ENCODE measurements around the gene ULK1.
"Not testable (repeated sequence)": the region's sequence is repeated elsewhere in the genome, so short reads cannot be mapped to it uniquely, and the experiment has no call there.

Gene ULK1

DNA sequence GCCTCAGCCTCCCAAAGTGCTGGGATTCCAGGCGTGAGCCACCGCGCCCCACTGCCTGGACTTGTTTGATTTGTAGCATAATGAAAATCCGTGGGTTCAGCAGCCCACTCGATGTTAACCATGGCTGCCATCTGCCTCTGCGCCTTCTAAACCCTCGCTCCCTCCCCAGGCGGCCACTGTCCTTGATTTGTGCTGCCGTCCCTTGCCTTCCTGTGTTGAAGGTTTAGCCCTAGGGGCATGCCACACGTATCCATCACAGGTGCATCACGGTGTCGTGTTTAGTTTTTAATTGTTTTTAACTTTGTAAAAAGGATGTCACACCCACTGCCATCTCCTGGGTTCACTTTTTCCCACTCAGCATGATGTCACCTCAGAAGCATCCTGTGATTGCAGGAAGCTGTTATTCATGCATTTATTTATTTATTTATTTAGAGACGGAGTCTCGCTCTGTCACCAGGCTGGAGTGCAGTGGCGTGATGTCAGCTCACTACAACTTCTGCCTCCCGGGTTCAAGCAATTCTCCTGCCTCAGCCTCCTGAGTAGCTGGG is 24.5 kb upstream of the ULK1 start:
- no peaks in the 10 kb centered on the region for H3K36me3 ChIP-seq
- H4K20me1 ChIP-seq: no peaks in the 10 kb centered on the region
- H3K9me3 ChIP-seq: peaks cover 25% of the 10 kb centered on the region
- no peak overlapping the region for H3K4me2 ChIP-seq
- H3K27ac ChIP-seq: no peak overlapping the region
- H3K27me3 ChIP-seq: no peaks in the 10 kb centered on the region
- H3K4me3 ChIP-seq: no peak overlapping the region
- no peak overlapping the region for H3K9ac ChIP-seq
- H3K4me1 ChIP-seq: no peaks in the 10 kb centered on the region
- no peak for TF ChIP-seq Cebpa-rat (IDR thresholded peaks at IDR 0.05)

DNA sequence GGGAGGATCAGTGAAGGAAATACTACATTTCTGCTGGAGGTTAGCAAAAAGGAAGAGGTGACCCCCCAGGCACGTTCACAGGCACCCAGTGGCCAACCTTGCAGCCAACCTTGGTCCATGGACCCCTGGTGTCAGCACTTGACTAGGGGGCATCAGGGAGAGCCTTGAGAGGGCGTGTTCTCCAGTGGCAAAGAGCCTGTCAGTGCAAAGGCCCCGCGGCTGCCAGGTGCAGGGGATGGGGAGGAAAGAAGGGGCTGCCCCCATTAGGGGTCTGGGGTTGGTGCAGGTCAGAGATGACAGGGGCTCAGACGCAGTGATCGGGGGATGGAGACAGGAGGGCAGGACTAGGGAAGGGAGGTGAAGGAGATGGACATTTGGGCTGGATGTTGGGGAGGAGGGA is 22.7 kb upstream of the ULK1 start:
- no peaks in the 10 kb centered on the region for H3K4me1 ChIP-seq
- no peak overlapping the region for H3K4me3 ChIP-seq
- H3K9me3 ChIP-seq: peaks cover 25% of the 10 kb centered on the region
- H3K27me3 ChIP-seq: no peaks in the 10 kb centered on the region
- no peak overlapping the region for H3K27ac ChIP-seq
- no peak for TF ChIP-seq Cebpa-rat (IDR thresholded peaks at IDR 0.05)
- no peaks in the 10 kb centered on the region for H4K20me1 ChIP-seq
- no peak overlapping the region for H3K9ac ChIP-seq
- H3K36me3 ChIP-seq: no peaks in the 10 kb centered on the region
- H3K4me2 ChIP-seq: no peak overlapping the region

GRCh38 chr12:131872154-131873051 is 22.0 kb upstream of the ULK1 start:
- no peak for TF ChIP-seq Cebpa-rat (IDR thresholded peaks at IDR 0.05)
- no peaks in the 10 kb centered on the region for H4K20me1 ChIP-seq
- no peak overlapping the region for H3K4me2 ChIP-seq
- peaks cover 25% of the 10 kb centered on the region for H3K9me3 ChIP-seq
- no peak overlapping the region for H3K4me3 ChIP-seq
- H3K27me3 ChIP-seq: no peaks in the 10 kb centered on the region
- no peak overlapping the region for H3K9ac ChIP-seq
- H3K27ac ChIP-seq: no peak overlapping the region
- no peaks in the 10 kb centered on the region for H3K4me1 ChIP-seq
- no peaks in the 10 kb centered on the region for H3K36me3 ChIP-seq

- H3K36me3 ChIP-seq: no peaks in the 10 kb centered on the region
- no peak for TF ChIP-seq Cebpa-rat (IDR thresholded peaks at IDR 0.05)
- no peak overlapping the region for H3K9ac ChIP-seq
- H3K4me1 ChIP-seq: no peaks in the 10 kb centered on the region
- no peaks in the 10 kb centered on the region for H3K27me3 ChIP-seq
- no peaks in the 10 kb centered on the region for H4K20me1 ChIP-seq
- peaks cover 25% of the 10 kb centered on the region for H3K9me3 ChIP-seq
- H3K27ac ChIP-seq: no peak overlapping the region
- H3K4me2 ChIP-seq: no peak overlapping the region
- no peak overlapping the region for H3K4me3 ChIP-seq
Observed at GRCh38 chr12:131873293-131873692, 21.1 kb upstream of the ULK1 start.

DNA sequence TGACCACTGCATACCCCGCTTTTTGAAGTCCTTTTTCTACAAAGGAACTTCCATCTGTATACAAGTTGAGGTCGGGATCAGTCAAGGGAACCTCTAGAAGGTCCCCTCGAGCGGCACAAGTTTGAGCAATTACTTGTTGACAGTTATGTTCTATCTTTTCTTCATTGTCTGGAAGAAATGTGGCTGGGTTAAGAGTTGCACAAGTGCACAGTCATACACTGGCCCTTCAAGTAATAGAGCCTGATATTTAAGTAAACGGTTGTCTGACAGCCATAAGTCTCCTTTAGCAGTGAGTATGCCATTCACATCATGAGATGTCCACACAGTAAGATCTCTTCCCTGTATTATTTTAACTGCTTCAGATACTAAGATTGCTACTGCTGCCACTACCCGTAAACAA is 19.4 kb upstream of the ULK1 start:
- not testable (repeated sequence) for H3K4me1 ChIP-seq, H3K4me2 ChIP-seq, H3K27ac ChIP-seq, H3K4me3 ChIP-seq, H4K20me1 ChIP-seq, H3K27me3 ChIP-seq, H3K36me3 ChIP-seq, H3K9ac ChIP-seq
- peaks cover 25% of the 10 kb centered on the region for H3K9me3 ChIP-seq

GRCh38 chr12:131877216-131877615 is 17.2 kb upstream of the ULK1 start:
- not testable (repeated sequence) for H3K27me3 ChIP-seq, H4K20me1 ChIP-seq, H3K36me3 ChIP-seq, H3K4me3 ChIP-seq, H3K4me2 ChIP-seq, H3K9ac ChIP-seq, H3K4me1 ChIP-seq, H3K27ac ChIP-seq
- peaks cover 21% of the 10 kb centered on the region for H3K9me3 ChIP-seq

DNA sequence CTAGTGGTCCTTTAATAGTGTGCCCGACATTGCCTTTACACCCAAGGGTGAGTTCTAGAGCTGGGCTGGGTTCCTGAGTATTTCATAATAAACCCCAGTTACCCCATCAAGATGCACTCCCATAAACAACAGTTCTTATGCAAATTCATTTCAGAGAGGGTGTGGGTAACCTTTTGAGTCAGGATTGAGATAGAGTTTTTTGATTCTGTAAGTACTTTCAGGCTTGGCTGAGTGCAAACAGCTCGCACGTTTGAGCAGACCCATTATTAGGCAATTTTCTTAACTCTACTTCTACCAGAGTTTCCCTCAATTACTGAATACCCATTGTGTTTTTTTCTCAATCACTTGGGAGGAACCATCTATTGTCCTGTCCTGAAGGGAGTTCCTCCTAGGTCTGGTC is 16.0 kb upstream of the ULK1 start:
- not testable (repeated sequence) for H3K4me2 ChIP-seq, H3K27ac ChIP-seq, H3K9ac ChIP-seq, H3K36me3 ChIP-seq, H4K20me1 ChIP-seq, H3K27me3 ChIP-seq, H3K4me1 ChIP-seq, H3K4me3 ChIP-seq
- H3K9me3 ChIP-seq: peaks cover 11% of the 10 kb centered on the region

DNA sequence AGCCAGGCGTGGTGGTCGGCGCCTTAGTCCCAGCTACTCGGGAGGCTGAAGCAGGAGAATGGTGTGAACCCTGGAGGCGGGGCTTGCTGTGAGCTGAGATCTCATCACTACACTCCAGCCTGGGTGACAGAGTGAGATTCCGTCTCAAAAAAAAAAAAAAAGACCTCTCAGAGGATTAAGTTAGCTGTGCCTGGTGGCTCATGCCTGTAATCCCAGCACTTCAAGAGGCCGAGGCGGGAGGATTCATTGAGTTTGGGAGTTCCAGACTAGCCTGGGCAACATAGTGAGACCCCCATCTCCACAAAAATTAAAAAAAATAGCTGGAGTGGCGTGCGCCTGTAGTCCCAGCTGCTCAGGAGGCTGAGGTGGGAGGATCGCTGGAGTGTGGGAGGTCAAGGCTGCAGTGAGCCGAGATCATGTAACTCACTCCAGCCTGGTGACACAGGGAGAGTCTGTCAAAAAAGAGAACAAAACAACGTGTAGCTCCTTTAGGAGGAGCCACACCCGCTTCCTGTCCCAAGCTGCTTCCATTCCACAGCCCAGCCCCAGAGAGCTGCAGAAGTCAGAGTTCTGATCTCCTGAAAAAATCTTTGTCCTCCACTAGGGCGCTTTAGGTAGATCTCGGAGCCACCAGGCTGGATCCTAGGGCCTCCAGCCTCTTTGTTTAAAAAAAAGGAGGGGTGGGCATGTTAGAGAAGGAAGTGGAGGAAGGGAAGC is 11.5 kb upstream of the ULK1 start:
- no peak for TF ChIP-seq Cebpa-rat (IDR thresholded peaks at IDR 0.05)
- Histone ChIP-seq H3K9ac (0 out of 2 replicates have a peak overlapping the region, but pooled peaks have one; percentile 2), H3K27ac (no peak overlapping the region), H3K4me3 (no peak overlapping the region), H3K27me3 (no peaks in the 10 kb centered on the region), H3K4me1 (peaks cover 5% of the 10 kb centered on the region; the same call in 1 of the 2 replicates), H3K9me3 (peaks cover 22% of the 10 kb centered on the region), H3K36me3 (no peaks in the 10 kb centered on the region), H4K20me1 (no peaks in the 10 kb centered on the region), H3K4me2 (no peak overlapping the region)

- Histone ChIP-seq H3K36me3 (no peaks in the 10 kb centered on the region), H3K9ac (0 out of 2 replicates have a peak overlapping the region, but pooled peaks have one; percentile 2), H3K27ac (no peak overlapping the region), H3K4me1 (peaks cover 5% of the 10 kb centered on the region; the same call in 1 of the 2 replicates), H4K20me1 (no peaks in the 10 kb centered on the region), H3K9me3 (peaks cover 22% of the 10 kb centered on the region), H3K4me2 (no peak overlapping the region), H3K4me3 (no peak overlapping the region), H3K27me3 (no peaks in the 10 kb centered on the region)
- no peak for TF ChIP-seq Cebpa-rat (IDR thresholded peaks at IDR 0.05)
Observed at GRCh38 chr12:131883521-131883900, 10.9 kb upstream of the ULK1 start.

DNA sequence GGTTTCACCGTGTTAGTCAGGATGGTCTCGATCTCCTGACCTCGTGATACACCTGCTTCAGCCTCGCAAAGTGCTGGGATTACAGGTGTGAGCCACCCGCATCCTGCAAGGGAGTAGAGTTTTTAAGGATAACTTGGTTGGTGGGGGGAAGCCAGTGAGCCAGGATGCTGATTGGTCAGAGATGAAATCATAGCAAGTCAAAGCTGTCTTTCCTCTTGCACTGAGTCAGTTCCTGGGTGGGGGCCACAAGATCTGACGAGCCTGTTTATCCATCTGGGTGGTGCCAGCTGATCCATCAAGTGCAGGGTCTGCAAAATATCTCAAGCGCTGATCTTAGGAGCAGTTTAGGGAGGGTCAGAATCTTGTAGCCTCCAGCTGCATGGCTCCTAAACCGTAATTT is 9.3 kb upstream of the ULK1 start:
- not testable (repeated sequence) for H3K27ac ChIP-seq, H3K36me3 ChIP-seq, H4K20me1 ChIP-seq, H3K4me2 ChIP-seq, H3K4me3 ChIP-seq, H3K4me1 ChIP-seq, H3K9ac ChIP-seq, H3K27me3 ChIP-seq
- peaks cover 22% of the 10 kb centered on the region for H3K9me3 ChIP-seq

Measured in BLaER1 (cell line).